IMR-90 (cell line): ENCODE data around the gene CLMP. TPM values are rescaled to one million over a fixed set of nuclear protein-coding genes. Genes with fewer than 3 reads are reported as not detected.
A peak's percentile ranks its signal among the peaks of the same experiment; 100 is the strongest.

Source experiments
- ATAC-seq: fragments of 200-7000 bp; cut with Tn5 transposase; 2 replicates; pipeline ENCODE4 v1.9.1; 2020; ENCODE audit warnings: low read depth, mild to moderate bottlenecking, moderate library complexity
- BruUV-seq: library from RNA; stranded (reverse); fragments of 400-500 nt; replicated peaks from 2 replicates; lab custom pipeline; 2021; lab: Mats Ljungman, UMichigan
- CTCF ChIA-PET: fragments of 300-600 bp; formaldehyde crosslinking; extraction: SDS; loops from one replicate; lab custom pipeline; 2021; ENCODE audit warnings: antibody characterized with exemption; lab: Yijun Ruan, JAX
- POLR2A ChIA-PET: fragments of 300-600 bp; sonication (Branson Sonifier 250); formaldehyde crosslinking; loops from one replicate; lab custom pipeline; 2022; ENCODE audit warnings: antibody characterized with exemption; ENCODE audit not compliant: unreplicated experiment; lab: Charles Lee
- DNase-seq: peaks from one replicate; pipeline ENCODE4 v3.0.0; 2013
- H2AFZ ChIP-seq: replicated peaks from 2 replicates; pipeline ENCODE3; 2013; ENCODE audit warnings: low read length, mild to moderate bottlenecking; ENCODE audit not compliant: poor library complexity
- H2AK5ac ChIP-seq: 2 replicates; pipeline ENCODE4 v1.6.1; 2013; ENCODE audit warnings: low read depth, low read length, inconsistent platforms
- H2AK9ac ChIP-seq: replicated peaks from 2 replicates; pipeline ENCODE3; 2013; ENCODE audit warnings: mild to moderate bottlenecking, low read depth, low read length, moderate library complexity; ENCODE audit not compliant: poor library complexity
- H2BK120ac ChIP-seq: 2 replicates; pipeline ENCODE4 v1.6.1; 2013; ENCODE audit warnings: low read depth, low read length, inconsistent platforms
- H2BK15ac ChIP-seq: 3 replicates; pipeline ENCODE4 v1.6.1; 2013; ENCODE audit warnings: low read depth, low read length, inconsistent platforms
- H2BK20ac ChIP-seq: 2 replicates; pipeline ENCODE4 v1.6.1; 2013; ENCODE audit warnings: low read depth, mild to moderate bottlenecking, inconsistent platforms, low read length, moderate library complexity
- H2BK5ac ChIP-seq: 2 replicates; pipeline ENCODE4 v1.6.1; 2013; ENCODE audit warnings: mild to moderate bottlenecking, low read depth, low read length, inconsistent platforms; ENCODE audit not compliant: poor library complexity, severe bottlenecking
- H3K14ac ChIP-seq: replicated peaks from 2 replicates; pipeline ENCODE4 v1.6.1; 2013; ENCODE audit warnings: low read depth, low read length, inconsistent platforms
- H3K18ac ChIP-seq: 2 replicates; pipeline ENCODE4 v1.6.1; 2013; ENCODE audit warnings: low read depth, low read length, control low read depth
- H3K23ac ChIP-seq: 2 replicates; pipeline ENCODE4 v1.6.1; 2013; ENCODE audit warnings: low read depth, low read length, inconsistent platforms
- H3K27ac ChIP-seq: 2 replicates; pipeline ENCODE4 v1.5.1; 2013; ENCODE audit warnings: mild to moderate bottlenecking, control low read depth, low read length; ENCODE audit not compliant: insufficient read depth
- H3K27me3 ChIP-seq: 2 replicates; pipeline ENCODE4 v1.6.1; 2013; ENCODE audit warnings: low read length; ENCODE audit not compliant: control insufficient read depth, insufficient read depth
- H3K36me3 ChIP-seq: 2 replicates; pipeline ENCODE4 v1.6.1; 2013; ENCODE audit warnings: low read length, mixed read lengths; ENCODE audit not compliant: control insufficient read depth, insufficient read depth
- H3K4ac ChIP-seq: 2 replicates; pipeline ENCODE4 v1.6.1; 2013; ENCODE audit warnings: low read depth, low read length, inconsistent platforms
- H3K4me1 ChIP-seq: 2 replicates; pipeline ENCODE4 v1.6.1; 2013; ENCODE audit warnings: low read length, mixed read lengths; ENCODE audit not compliant: control insufficient read depth, insufficient read depth
- H3K4me2 ChIP-seq: 2 replicates; pipeline ENCODE4 v1.6.1; 2013; ENCODE audit warnings: low read depth, mild to moderate bottlenecking, control low read depth, low read length, moderate library complexity
- H3K4me3 ChIP-seq: 2 replicates; pipeline ENCODE4 v1.5.1; 2013; ENCODE audit warnings: low read depth, mild to moderate bottlenecking, control low read depth, low read length, moderate library complexity; ENCODE audit not compliant: insufficient read depth
- H3K56ac ChIP-seq: 2 replicates; pipeline ENCODE4 v1.6.1; 2013; ENCODE audit warnings: low read length, inconsistent platforms; ENCODE audit not compliant: insufficient read depth; ENCODE audit errors: extremely low read depth
- H3K79me1 ChIP-seq, 2 experiments: 2 replicates each; pipeline ENCODE4 v1.6.1; 2013; ENCODE audit warnings: low read length in 2 of 2, inconsistent platforms in 1 of 2, low read depth in 1 of 2
- H3K9ac ChIP-seq: 2 replicates; pipeline ENCODE4 v1.6.1; 2013; ENCODE audit warnings: low read depth, low read length, control low read depth
- H3K9me1 ChIP-seq: 2 replicates; pipeline ENCODE4 v1.6.1; 2013; ENCODE audit warnings: low read length, inconsistent platforms; ENCODE audit not compliant: insufficient read depth
- H3K9me3 ChIP-seq: 2 replicates; pipeline ENCODE4 v1.6.1; 2013; ENCODE audit warnings: low read length; ENCODE audit not compliant: control insufficient read depth, insufficient read depth
- H4K20me1 ChIP-seq: 2 replicates; pipeline ENCODE4 v1.6.1; 2013; ENCODE audit warnings: low read length, inconsistent platforms; ENCODE audit not compliant: insufficient read depth
- H4K5ac ChIP-seq: 2 replicates; pipeline ENCODE4 v1.6.1; 2013; ENCODE audit warnings: mild to moderate bottlenecking, low read depth, low read length, control low read depth
- H4K8ac ChIP-seq, 2 experiments: 2 replicates each; pipeline ENCODE4 v1.6.1; 2013; ENCODE audit warnings: low read depth in 2 of 2, low read length in 2 of 2, control low read depth in 1 of 2, inconsistent platforms in 1 of 2
- H4K91ac ChIP-seq: 2 replicates; pipeline ENCODE4 v1.6.1; 2013; ENCODE audit warnings: low read depth, low read length, inconsistent platforms; ENCODE audit not compliant: insufficient read depth
- BHLHE40 ChIP-seq: fragments of 150-350 bp; IDR thresholded peaks from 2 replicates; pipeline ENCODE4 v1.6.1; 2016; ENCODE audit warnings: mild to moderate bottlenecking, low read depth, low read length
- CEBPB ChIP-seq: IDR thresholded peaks from 2 replicates; pipeline ENCODE4 v1.6.1; 2012; ENCODE audit warnings: low read depth, low read length, improper control_type of control experiment
- FOS ChIP-seq: fragments of 150-350 bp; IDR thresholded peaks from 2 replicates; pipeline ENCODE4 v1.6.1; 2016; ENCODE audit warnings: low read depth, low read length
- MAFK ChIP-seq: IDR thresholded peaks from 2 replicates; pipeline ENCODE4 v1.6.1; 2012; ENCODE audit warnings: low read depth, low read length, improper control_type of control experiment
- MXI1 ChIP-seq: IDR thresholded peaks from 2 replicates; pipeline ENCODE4 v1.6.1; 2012; ENCODE audit warnings: low read depth, mild to moderate bottlenecking, low read length, moderate library complexity, borderline replicate concordance
- POLR2A ChIP-seq: IDR thresholded peaks from 2 replicates; pipeline ENCODE4 v1.6.1; 2012; ENCODE audit warnings: mild to moderate bottlenecking, low read depth, low read length
- RAD21 ChIP-seq: IDR thresholded peaks from 2 replicates; pipeline ENCODE4 v1.6.1; 2012; ENCODE audit warnings: low read length, improper control_type of control experiment
- RFX5 ChIP-seq: IDR thresholded peaks from 2 replicates; pipeline ENCODE4 v1.8.0; 2012; ENCODE audit warnings: low read depth, mild to moderate bottlenecking, low read length, moderate library complexity
- SMC3 ChIP-seq: fragments of 150-350 bp; IDR thresholded peaks from 2 replicates; pipeline ENCODE4 v1.6.1; 2016; ENCODE audit warnings: low read depth, mild to moderate bottlenecking, antibody characterized with exemption, low read length, moderate library complexity
- WGBS, 2 experiments: methylation state at CpG; one replicate each; pipeline versions ENCODE4 v1.1.5 to v1.1.7; 2013; ENCODE audit warnings: missing lambda C conversion rate in 2 of 2; ENCODE audit not compliant: insufficient read length in 1 of 2; ENCODE audit errors: extremely low coverage in 2 of 2; 5-methylcytosine and 5-hydroxymethylcytosine counted together
- dilution Hi-C: fragments of 300-500 bp; cut with HindIII; formaldehyde crosslinking; loops from one replicate; pipeline ENCODE4 v1.14.3; 2018; ENCODE audit warnings: low sequenced_read_pairs; ENCODE audit not compliant: unreplicated experiment
- in situ Hi-C: fragments of 300-500 bp; cut with MboI; formaldehyde crosslinking; loops from 3 replicates; pipeline ENCODE4 v1.14.3; 2019; ENCODE audit warnings: low sequenced_read_pairs, inconsistent platforms, mixed read lengths
- intact Hi-C: fragments of 100-400 bp; cut with micrococcal nuclease; formaldehyde crosslinking; loops from 2 replicates; pipeline ENCODE4 v1.10.0; 2022
- polyA plus RNA-seq, 3 experiments: library from polyadenylated mRNA; depleted of rRNA; stranded (reverse); fragments of >200 nt; gene quantifications; 2 replicates each; pipeline ENCODE4 v1.2.3, GENCODE V29; 2012; ENCODE audit warnings: low replicate concordance in 1 of 3
- total RNA-seq: library from RNA; depleted of rRNA; stranded (reverse); fragments of >200 nt; gene quantifications from 2 replicates; pipeline ENCODE4 v1.2.3, GENCODE V29; 2012
- TF ChIP-seq, protein P1 (sequence below): fragments of 150-350 bp; IDR thresholded peaks from 2 replicates; pipeline ENCODE4 v1.6.1; 2016; ENCODE audit warnings: low read depth, mild to moderate bottlenecking, low read length, moderate library complexity, borderline replicate concordance
- TF ChIP-seq, protein P2 (sequence below): conservative IDR thresholded peaks from 2 replicates; pipeline ENCODE4 v1.5.1; 2012; ENCODE audit warnings: mild to moderate bottlenecking, low read depth, low read length, improper control_type of control experiment
- TF ChIP-seq, protein P3 (sequence below): fragments of 150-350 bp; IDR thresholded peaks from 2 replicates; pipeline ENCODE4 v1.6.1; 2017; ENCODE audit warnings: mild to moderate bottlenecking, antibody characterized with exemption, low read length, low read depth

CLMP gene
- total and polyA plus RNA-seq, 2 of the 4 experiments (the other 2 are of a cell fraction), result 54.7 to 95.7 TPM

DNA sequence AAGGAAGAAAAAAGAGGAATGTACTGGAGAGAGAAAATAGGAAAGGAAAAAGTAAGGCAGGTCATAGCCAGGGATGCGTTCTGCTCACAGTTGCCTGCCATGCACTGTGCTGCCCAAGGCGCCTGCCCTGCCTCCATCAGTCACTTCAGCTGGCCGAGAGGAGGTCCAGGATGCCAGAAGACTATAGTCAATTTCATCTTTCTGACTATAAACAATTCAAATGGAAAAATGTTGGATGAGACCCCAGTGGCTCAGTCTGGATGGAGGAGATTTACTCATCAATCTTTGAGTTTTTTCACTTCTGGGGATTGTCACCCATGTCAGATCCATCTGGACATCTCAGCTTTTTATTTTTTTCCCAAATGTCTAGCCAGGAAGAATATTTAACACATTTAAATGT lies 36.7 kb upstream of the CLMP start:
- Histone ChIP-seq H3K9me3 (no peaks in the 10 kb centered on the region), H3K23ac (peak overlapping the region; percentile 57; the same call in 1 of the 2 replicates), H3K9me1 (peaks cover 12% of the 10 kb centered on the region; the same call in 1 of the 2 replicates), H4K5ac (peak overlapping the region; percentile 40; the same call in 1 of the 2 replicates), H3K4me1 (peaks cover 29% of the 10 kb centered on the region), H2BK5ac (peak overlapping the region; percentile 93), H2AK9ac (no peak overlapping the region), H2AFZ (peak overlapping the region; percentile 77), H3K4me2 (peak overlapping the region; percentile 61; the same call in 1 of the 2 replicates), H2BK15ac (peak overlapping the region; percentile 62), H3K4me3 (no peak overlapping the region), H3K36me3 (no peaks in the 10 kb centered on the region), H4K8ac (peak overlapping the region; percentile 30 to 68), H3K9ac (no peak overlapping the region; the same call in 1 of the 2 replicates), H3K4ac (peak overlapping the region; percentile 88), H2BK20ac (peak overlapping the region; percentile 91), H3K27ac (peak overlapping the region; percentile 84), H3K56ac (no peak overlapping the region), H4K20me1 (no peaks in the 10 kb centered on the region), H2BK120ac (peak overlapping the region; percentile 93), H4K91ac (peak overlapping the region; percentile 71), H2AK5ac (peak overlapping the region; percentile 86), H3K27me3 (no peaks in the 10 kb centered on the region), H3K18ac (peak overlapping the region; percentile 78), H3K79me1 (no peaks in the 10 kb centered on the region), H3K14ac (peak overlapping the region; percentile 79)
- TF ChIP-seq POLR2A (no peak), CEBPB (no peak), RFX5 (no peak), BHLHE40 (no peak), FOS (no peak), MAFK (no peak), SMC3 (no peak), MXI1 (no peak), RAD21 (no peak)
- TF ChIP-seq, protein P1, sequence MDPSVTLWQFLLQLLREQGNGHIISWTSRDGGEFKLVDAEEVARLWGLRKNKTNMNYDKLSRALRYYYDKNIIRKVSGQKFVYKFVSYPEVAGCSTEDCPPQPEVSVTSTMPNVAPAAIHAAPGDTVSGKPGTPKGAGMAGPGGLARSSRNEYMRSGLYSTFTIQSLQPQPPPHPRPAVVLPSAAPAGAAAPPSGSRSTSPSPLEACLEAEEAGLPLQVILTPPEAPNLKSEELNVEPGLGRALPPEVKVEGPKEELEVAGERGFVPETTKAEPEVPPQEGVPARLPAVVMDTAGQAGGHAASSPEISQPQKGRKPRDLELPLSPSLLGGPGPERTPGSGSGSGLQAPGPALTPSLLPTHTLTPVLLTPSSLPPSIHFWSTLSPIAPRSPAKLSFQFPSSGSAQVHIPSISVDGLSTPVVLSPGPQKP, result no peak
- TF ChIP-seq, protein P2, sequence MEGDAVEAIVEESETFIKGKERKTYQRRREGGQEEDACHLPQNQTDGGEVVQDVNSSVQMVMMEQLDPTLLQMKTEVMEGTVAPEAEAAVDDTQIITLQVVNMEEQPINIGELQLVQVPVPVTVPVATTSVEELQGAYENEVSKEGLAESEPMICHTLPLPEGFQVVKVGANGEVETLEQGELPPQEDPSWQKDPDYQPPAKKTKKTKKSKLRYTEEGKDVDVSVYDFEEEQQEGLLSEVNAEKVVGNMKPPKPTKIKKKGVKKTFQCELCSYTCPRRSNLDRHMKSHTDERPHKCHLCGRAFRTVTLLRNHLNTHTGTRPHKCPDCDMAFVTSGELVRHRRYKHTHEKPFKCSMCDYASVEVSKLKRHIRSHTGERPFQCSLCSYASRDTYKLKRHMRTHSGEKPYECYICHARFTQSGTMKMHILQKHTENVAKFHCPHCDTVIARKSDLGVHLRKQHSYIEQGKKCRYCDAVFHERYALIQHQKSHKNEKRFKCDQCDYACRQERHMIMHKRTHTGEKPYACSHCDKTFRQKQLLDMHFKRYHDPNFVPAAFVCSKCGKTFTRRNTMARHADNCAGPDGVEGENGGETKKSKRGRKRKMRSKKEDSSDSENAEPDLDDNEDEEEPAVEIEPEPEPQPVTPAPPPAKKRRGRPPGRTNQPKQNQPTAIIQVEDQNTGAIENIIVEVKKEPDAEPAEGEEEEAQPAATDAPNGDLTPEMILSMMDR, result no peak
- TF ChIP-seq, protein P3, sequence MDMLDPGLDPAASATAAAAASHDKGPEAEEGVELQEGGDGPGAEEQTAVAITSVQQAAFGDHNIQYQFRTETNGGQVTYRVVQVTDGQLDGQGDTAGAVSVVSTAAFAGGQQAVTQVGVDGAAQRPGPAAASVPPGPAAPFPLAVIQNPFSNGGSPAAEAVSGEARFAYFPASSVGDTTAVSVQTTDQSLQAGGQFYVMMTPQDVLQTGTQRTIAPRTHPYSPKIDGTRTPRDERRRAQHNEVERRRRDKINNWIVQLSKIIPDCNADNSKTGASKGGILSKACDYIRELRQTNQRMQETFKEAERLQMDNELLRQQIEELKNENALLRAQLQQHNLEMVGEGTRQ, result no peak
- in situ Hi-C loops (no loop called here), intact Hi-C loops (loop anchor here (2.0 kb wide), 2 partner anchors 13 to 35 kb away; no protein-coding TSS in a partner anchor), dilution Hi-C loops (no loop called here)
- DNase-seq, result no peak
- no CpG with 5 or more reads among the region's 3 CpGs for WGBS, 2 experiments
- peak; percentile 63 for ATAC-seq
- ChIA-PET POLR2A (interaction anchor here (0.6 kb wide), 1 partner anchor 112 kb away, joined by 3 read pairs; no protein-coding TSS in a partner anchor), CTCF (interaction anchor here (0.6 to 1.7 kb wide), 4 partner anchors 15 to 127 kb away, joined by 3 to 8 read pairs (median 6); no protein-coding TSS in a partner anchor)
- no TSS peak for BruUV-seq
